K562 (cell line): ENCODE data around the gene PUSL1. TPM values are rescaled to one million over a fixed set of nuclear protein-coding genes. Genes with fewer than 3 reads are reported as not detected.

Experiments used
- FOXP1 ChIP-seq: sonication (generic); formaldehyde crosslinking; IDR thresholded peaks from 2 replicates; pipeline ENCODE4 v1.8.0; 2022; ENCODE audit warnings: mild to moderate bottlenecking, missing genetic modification reagents
- JUND ChIP-seq, 2 experiments: IDR thresholded peaks; 2 replicates in 1 of 2; 3 replicates in 1 of 2; pipeline ENCODE4 v1.6.1; 2011; ENCODE audit warnings: borderline replicate concordance in 2 of 2, low read depth in 2 of 2, low read length in 2 of 2, improper control_type of control experiment in 1 of 2, missing biosample characterization in 1 of 2, missing genetic modification characterization in 1 of 2, missing genetic modification reagents in 1 of 2
- MAZ ChIP-seq, 2 experiments: fragments of 450-650 bp in 1 of 2; sonication (generic) in 1 of 2; formaldehyde crosslinking; IDR thresholded peaks in 1 of 2; conservative IDR thresholded peaks in 1 of 2; 2 replicates each; pipeline versions ENCODE4 v1.4.0 to v1.5.0; 2020; ENCODE audit warnings: mild to moderate bottlenecking in 1 of 2, missing genetic modification reagents in 1 of 2
- MTA3 ChIP-seq: fragments of 450-650 bp; formaldehyde crosslinking; IDR thresholded peaks from 2 replicates; pipeline ENCODE4 v1.6.1; 2017; ENCODE audit warnings: mild to moderate bottlenecking, borderline replicate concordance
- NFE2 ChIP-seq: IDR thresholded peaks from 2 replicates; pipeline ENCODE4 v1.6.1; 2014; ENCODE audit warnings: antibody characterized with exemption, low read depth
- NFIC ChIP-seq: fragments of 450-650 bp; IDR thresholded peaks from 2 replicates; pipeline ENCODE4 v1.6.1; 2017; ENCODE audit warnings: mild to moderate bottlenecking, inconsistent platforms
- NRF1 ChIP-seq, 2 experiments: fragments of 450-650 bp; IDR thresholded peaks in 1 of 2; conservative IDR thresholded peaks in 1 of 2; 2 replicates each; pipeline ENCODE4 v1.6.1; 2014; ENCODE audit warnings: mild to moderate bottlenecking in 2 of 2
- RBBP5 ChIP-seq: fragments of 200-600 bp; sonication (generic); IDR thresholded peaks from 2 replicates; pipeline ENCODE4 v1.6.1; 2012; ENCODE audit warnings: borderline replicate concordance, mild to moderate bottlenecking, low read length, control low read depth, inconsistent platforms; ENCODE audit not compliant: insufficient read depth, poor library complexity, severe bottlenecking
- REST ChIP-seq, 2 experiments: fragments of 450-650 bp; formaldehyde crosslinking in 1 of 2; IDR thresholded peaks; 2 replicates each; pipeline versions ENCODE4 v1.4.0 to v1.6.1; 2014 to 2020; ENCODE audit warnings: mild to moderate bottlenecking in 2 of 2, borderline replicate concordance in 1 of 2, low read depth in 1 of 2
- SAFB ChIP-seq: fragments of 200-400 bp; formaldehyde crosslinking; IDR thresholded peaks from 2 replicates; pipeline ENCODE4 v1.6.1; 2017; ENCODE audit warnings: low read depth, low read length, borderline replicate concordance
- SMC3 ChIP-seq: conservative IDR thresholded peaks from 2 replicates; pipeline ENCODE4 v1.6.1; 2011; ENCODE audit warnings: low read depth, low read length, improper control_type of control experiment; ENCODE audit not compliant: insufficient read depth
- SRF ChIP-seq, 2 experiments: fragments of 250-450, 450-650 bp in 1 of 2; sonication (Bioruptor Pico) in 1 of 2; sonication (generic) in 1 of 2; formaldehyde crosslinking; IDR thresholded peaks; 2 replicates each; pipeline versions ENCODE4 v1.5.0 to v1.5.1; 2020 to 2022; ENCODE audit warnings: mild to moderate bottlenecking in 1 of 2, missing genetic modification reagents in 1 of 2
- VEZF1 ChIP-seq: fragments of 200-800 bp; sonication (Bioruptor generic); IDR thresholded peaks from 2 replicates; pipeline ENCODE4 v1.6.1; 2017; ENCODE audit warnings: missing genetic modification characterization, missing compliant biosample characterization
- ZBTB7A ChIP-seq: IDR thresholded peaks from 2 replicates; pipeline ENCODE4 v1.6.1; 2011; ENCODE audit warnings: low read depth, mild to moderate bottlenecking, low read length, moderate library complexity, borderline replicate concordance; ENCODE audit not compliant: control insufficient read depth
- ZBTB8A ChIP-seq: fragments of 450-650 bp; IDR thresholded peaks from 2 replicates; pipeline ENCODE4 v1.6.1; 2018; ENCODE audit warnings: mild to moderate bottlenecking, moderate library complexity; ENCODE audit not compliant: partially characterized antibody
- polyA plus RNA-seq, 8 experiments: library from polyadenylated mRNA; depleted of rRNA in 4 of 8; stranded (reverse) in 5 of 8; unstranded in 3 of 8; fragments of >200 nt; fragmentation: Nextera tagmentation in 2 of 8; fragmentation: Illumina TruSeq in 1 of 8; extraction: Ambion mirVana in 2 of 8; extraction: Trizol in 1 of 8; gene quantifications; 2 replicates each; pipeline versions ENCODE4 v1.2.1 to v1.2.3, GENCODE V29; 2011 to 2014; ENCODE audit warnings: inconsistent platforms in 1 of 8, missing spikeins in 1 of 8
- total RNA-seq, 7 experiments: library from RNA; depleted of rRNA in 6 of 7; stranded (reverse); fragments of >200 nt in 6 of 7; fragmentation: Illumina TruSeq in 2 of 7; extraction: Trizol in 2 of 7; gene quantifications; 2 replicates each; pipeline versions ENCODE4 v1.2.1 to v1.2.3, GENCODE V29; 2011 to 2021; ENCODE audit warnings: low replicate concordance in 1 of 7

PUSL1 gene
- total and polyA plus RNA-seq, 9 of the 15 experiments (the other 6 are each of a cell fraction or from before 2014, with no cell fraction given): 0.62 to 86.9 (median 13.6) TPM

- TF ChIP-seq MAZ (CRISPR knock-in tag; conservative IDR thresholded peaks at IDR 0.05 in 1 of 2, IDR thresholded peaks at IDR 0.05 in 1 of 2) (peak in 1 of 2 experiments; percentile 52; a peak in 1 of 4 replicates), SAFB (peak; percentile 92; the same call in 1 of the 2 replicates), NRF1 (conservative IDR thresholded peaks at IDR 0.05 in 1 of 2, IDR thresholded peaks at IDR 0.05 in 1 of 2) (0 out of 4 replicates have a peak, but pooled peaks of 1 of the 2 experiments have one; percentile 13), JUND (IDR thresholded peaks at IDR 0.05; ENCODE audit: borderline replicate concordance, low read depth, low read length) (peak; percentile 29; the same call in 1 of the 2 replicates), JUND (tag; IDR thresholded peaks at IDR 0.05; ENCODE audit: borderline replicate concordance, low read depth, low read length) (no peak), NFIC (0 out of 2 replicates have a peak, but pooled peaks have one; percentile 6), REST (IDR thresholded peaks at IDR 0.05; ENCODE audit: borderline replicate concordance) (peak; percentile 46), REST (CRISPR knock-in tag; IDR thresholded peaks at IDR 0.05; ENCODE audit: low read depth) (no peak), VEZF1 (CRISPR knock-in tag) (peak; percentile 50), SMC3 (peak; percentile 71), NFE2 (no peak), RBBP5 (no peak), ZBTB8A (no peak), SRF (CRISPR knock-in tag; IDR thresholded peaks at IDR 0.05) (peak in 1 of 2 experiments; percentile 57; a peak in 1 of 4 replicates), ZBTB7A (peak; percentile 25; the same call in 1 of the 2 replicates), FOXP1 (0 out of 2 replicates have a peak, but pooled peaks have one; percentile 66), MTA3 (0 out of 2 replicates have a peak, but pooled peaks have one; percentile 30)
Measured at GRCh38 chr1:1290238-1290731, 18.1 kb upstream of the PUSL1 start (continued).
